Activated CD4-positive, alpha-beta T cell treated with anti-CD3 and anti-CD28 coated beads for 48 hours (primary cell): ENCODE measurements around the gene UIMC1.

Experiments used
- DNase-seq: peaks from one replicate; pipeline ENCODE4 v3.0.0-alpha.2; 2020

The UIMC1 gene

DNA sequence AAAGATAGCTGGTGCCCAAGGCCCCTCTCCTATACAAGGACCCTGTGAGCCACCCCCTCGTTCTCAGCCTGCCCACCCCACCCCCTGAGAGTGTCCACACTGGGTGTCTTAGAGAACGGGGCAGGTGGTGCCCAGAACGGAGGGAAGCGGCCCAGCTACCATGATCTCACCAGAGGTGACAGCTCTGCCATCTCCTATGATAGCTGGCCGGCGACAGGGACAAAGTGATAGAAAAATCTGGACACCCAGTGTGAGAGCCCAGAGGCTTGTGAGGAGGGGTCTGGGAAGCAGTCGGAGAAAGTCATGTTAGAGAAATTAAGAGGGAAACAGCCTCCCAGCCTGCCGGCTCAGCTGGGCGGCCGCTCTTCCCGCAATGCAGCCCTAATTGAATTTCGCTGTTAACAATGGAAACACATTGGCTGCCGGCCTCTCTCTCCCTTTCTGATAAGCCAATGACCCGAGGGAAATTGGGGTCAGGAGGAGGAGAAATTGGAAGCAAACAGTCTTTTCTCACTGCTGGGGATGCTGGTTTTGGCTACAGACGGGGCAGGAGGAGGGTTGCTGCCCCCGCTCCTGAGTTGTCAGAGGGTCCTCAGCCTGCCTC lies 139.8 kb downstream of the UIMC1 start:
- DNase-seq = no peak

- DNase-seq = no peak
These were observed 140.6 kb downstream of the UIMC1 start for GRCh38 chr5:176865964-176866363.

GRCh38 chr5:176864755-176865154 lies 141.8 kb downstream of the UIMC1 start:
- DNase-seq = no peak

- no peak for DNase-seq
These were observed 142.8 kb downstream of the UIMC1 start for GRCh38 chr5:176863765-176864098.

DNA sequence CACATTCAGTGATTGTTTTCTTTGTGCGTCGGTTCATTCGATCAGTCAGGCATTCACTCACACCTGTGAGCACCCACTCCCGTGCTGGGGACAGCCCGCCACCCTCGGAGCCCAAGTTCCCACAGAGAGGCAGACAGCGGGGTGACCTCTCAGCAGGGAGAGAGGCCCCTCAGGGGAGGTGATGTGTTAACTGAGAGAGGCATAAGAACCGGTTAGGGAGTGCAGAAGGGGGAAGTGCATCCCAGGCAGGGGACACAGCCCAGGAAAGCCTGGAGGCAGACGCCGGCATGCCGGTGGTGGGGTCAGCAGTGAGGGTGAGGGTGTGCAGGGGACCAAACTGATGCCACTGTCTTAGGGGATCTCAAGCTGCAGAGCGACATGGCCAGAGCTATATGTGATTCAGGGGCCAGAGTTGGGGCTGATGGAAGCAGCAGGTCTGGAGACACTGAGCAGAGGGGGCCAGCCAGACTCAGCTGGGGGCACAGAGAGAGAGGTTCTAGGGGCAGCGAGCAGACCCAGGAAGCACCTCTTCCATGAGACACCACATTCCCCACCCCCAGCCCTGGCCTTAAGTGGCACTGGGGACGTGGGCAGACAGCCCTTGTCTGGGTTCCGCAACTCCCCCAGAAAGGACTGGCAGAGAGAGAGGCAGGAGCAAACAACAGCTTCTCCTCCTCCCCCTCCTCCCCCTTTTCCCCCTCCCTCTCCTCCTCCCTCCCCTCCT lies 143.4 kb downstream of the UIMC1 start:
- no peak for DNase-seq

- DNase-seq = no peak
These were observed 144.1 kb downstream of the UIMC1 start for GRCh38 chr5:176862330-176862995.

DNA sequence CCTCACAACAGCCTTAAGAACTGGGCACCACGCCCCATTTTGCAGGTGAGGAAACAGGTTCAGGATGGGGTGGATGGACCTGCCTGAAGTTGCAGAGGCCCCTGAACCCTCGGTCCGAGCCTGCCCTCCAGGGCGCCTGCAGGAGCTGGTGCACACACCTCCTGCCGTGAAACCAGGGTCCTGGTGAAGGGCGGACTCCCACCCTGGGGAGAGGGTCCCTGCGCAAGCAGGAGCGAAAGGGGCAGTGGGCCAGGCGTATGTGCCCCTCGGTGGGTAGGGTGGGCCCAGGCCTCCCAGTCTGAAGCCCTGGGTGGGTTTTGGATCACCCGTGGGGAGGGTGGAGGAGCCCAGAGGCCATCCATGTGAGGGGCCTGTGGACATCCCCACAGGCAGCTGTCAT lies 145.3 kb downstream of the UIMC1 start:
- no peak for DNase-seq

DNA sequence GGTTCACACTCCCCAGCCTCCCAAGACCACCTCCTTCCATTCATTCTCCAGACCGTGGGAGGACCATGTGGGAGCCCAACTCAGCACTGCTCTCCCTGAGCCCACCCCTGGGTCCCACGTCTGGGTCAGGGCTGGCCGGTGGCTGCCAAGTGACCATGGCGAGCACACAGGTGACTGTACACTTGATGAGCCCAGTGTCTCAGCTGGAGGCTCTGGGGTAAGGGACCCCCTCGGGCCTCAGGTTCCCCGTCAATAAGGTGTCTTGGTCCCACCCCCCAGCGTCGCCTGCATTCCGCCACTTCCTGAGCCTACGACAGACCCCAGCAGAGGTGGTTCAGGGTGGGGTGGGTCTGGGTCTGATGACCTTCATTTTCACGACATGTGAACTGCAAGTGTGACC lies 146.2 kb downstream of the UIMC1 start:
- DNase-seq = no peak

GRCh38 chr5:176859916-176860315 lies 146.7 kb downstream of the UIMC1 start:
- no peak for DNase-seq

DNA sequence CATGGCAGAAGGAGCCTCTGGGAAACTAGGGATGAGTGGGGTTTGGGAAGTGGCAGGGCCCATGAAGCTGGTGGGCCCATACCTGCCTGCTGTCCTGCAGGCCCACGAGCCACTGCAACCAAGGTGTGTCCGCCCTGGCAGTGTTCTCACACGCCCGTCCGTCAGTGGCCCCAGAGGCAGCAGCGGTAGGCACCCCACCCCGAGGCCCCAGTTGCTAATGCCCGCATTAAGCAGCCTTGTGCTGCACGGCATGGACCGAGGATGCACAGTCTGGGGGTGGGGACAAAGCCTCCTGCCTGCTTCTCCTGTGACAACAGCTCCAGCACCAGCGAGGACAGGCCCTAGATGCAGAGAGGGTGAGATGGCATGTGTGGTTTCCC lies 148.7 kb downstream of the UIMC1 start:
- DNase-seq = no peak

GRCh38 chr5:176857216-176857893 lies 149.2 kb downstream of the UIMC1 start:
- no peak for DNase-seq

DNA sequence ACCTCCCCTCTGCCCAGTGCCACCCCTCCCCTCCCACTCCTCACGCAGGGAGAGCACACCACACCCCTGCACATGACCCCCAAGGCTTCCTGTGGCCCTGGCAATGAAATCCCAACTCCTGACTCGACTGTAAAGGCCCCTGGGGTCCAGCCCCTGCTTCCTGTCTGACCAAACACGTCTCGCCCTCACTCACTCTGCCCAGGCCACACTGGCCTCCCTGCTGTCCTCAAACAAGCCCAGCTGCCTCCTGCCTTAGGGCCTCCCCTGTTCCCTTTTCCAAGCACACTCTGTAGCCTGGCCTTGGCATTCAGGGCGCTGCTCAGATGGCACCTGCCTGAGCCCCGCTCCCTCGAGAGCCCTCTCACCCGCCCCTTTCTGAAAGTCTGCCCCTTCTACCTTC lies 149.8 kb downstream of the UIMC1 start:
- DNase-seq = no peak

GRCh38 chr5:176855598-176855997 lies 151.0 kb downstream of the UIMC1 start:
- DNase-seq = no peak
